ENCODE measurements around the gene FYN. TPM values are rescaled to one million over a fixed set of nuclear protein-coding genes. Genes with fewer than 3 reads are reported as not detected.

Gene FYN
- total RNA-seq, 2 donors from 2014 or later, result 55.5 to 72.5 TPM

DNA sequence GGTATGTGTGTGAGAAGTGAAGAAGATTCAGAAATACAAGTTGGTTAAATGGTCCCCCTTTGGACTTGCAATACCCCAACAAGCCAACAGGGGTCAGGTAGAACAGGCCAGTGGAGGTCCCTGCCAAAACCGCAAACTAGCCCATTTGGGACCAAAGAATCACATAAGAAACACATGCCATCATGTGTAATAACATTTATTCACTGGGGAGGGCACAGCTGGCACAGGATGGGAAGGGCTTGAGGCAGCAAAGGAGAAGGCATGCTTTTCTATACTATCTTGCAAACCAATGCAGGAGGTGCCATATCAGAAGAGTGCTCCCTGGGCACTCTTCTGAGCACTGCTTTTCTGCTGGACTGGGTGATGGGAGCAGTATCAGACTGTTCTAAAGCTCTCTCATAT is 151.5 kb downstream of the FYN start:
- peaks cover 7 to 15% of the 10 kb centered on the region in 2 donors for H3K4me1 ChIP-seq (ENCODE audit: control insufficient read depth in 1 of 2, low read depth in 2 of 2)
- no peak overlapping the region for H3K4me3 ChIP-seq
- DNase-seq (ENCODE audit: low spot score) (no peak), ATAC-seq (ENCODE audit: insufficient number of reproducible peaks, low FRiP score, low read depth) (no peak)
- no peak overlapping the region for H3K27ac ChIP-seq
- peak; percentile 50 for TF ChIP-seq CTCF (IDR thresholded peaks at IDR 0.05)
- H3K27me3 ChIP-seq (replicated peaks; ENCODE audit: insufficient read depth), result no peaks in the 10 kb centered on the region
- H3K36me3 ChIP-seq, result no peaks in the 10 kb centered on the region
- no peaks in the 10 kb centered on the region for H3K9me3 ChIP-seq

DNA sequence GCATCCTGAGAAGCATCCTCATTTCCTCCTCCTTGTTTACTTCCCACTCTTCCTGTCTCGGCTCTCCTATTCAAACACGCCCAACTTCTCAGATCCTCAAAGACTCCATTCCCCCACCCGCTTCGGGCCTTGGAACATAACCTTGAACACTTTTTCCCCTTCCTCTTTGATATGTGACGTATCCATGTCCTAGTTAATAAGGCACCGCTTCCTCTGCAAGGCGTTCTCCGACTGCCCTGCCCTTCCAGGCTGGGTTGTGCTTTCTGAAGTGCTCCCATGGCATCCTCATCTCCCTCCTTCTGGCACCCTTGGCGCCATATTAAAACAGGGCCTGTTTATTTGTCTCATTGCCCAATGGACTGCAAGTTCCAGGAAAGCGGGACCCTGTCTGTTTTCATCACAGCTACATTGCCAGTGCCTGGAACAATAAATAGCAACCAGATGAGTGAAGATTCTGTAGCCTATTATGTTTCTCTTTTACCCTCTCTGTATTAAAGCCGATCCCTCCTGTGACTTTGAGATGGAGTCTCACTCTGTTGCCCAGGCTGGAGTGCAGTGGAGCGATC is 152.2 kb downstream of the FYN start:
- H3K36me3 ChIP-seq, result no peaks in the 10 kb centered on the region
- H3K4me1 ChIP-seq (ENCODE audit: control insufficient read depth in 1 of 2, low read depth in 2 of 2), result peaks cover 7 to 15% of the 10 kb centered on the region in 2 donors
- no peak overlapping the region for H3K4me3 ChIP-seq
- ATAC-seq (ENCODE audit: insufficient number of reproducible peaks, low FRiP score, low read depth) (no peak), DNase-seq (ENCODE audit: low spot score) (no peak)
- no peak overlapping the region for H3K27ac ChIP-seq
- no peaks in the 10 kb centered on the region for H3K27me3 ChIP-seq (replicated peaks; ENCODE audit: insufficient read depth)
- TF ChIP-seq CTCF (IDR thresholded peaks at IDR 0.05), result no peak
- no peaks in the 10 kb centered on the region for H3K9me3 ChIP-seq

GRCh38 chr6:111718990-111719389 is 154.3 kb downstream of the FYN start:
- no peak for TF ChIP-seq CTCF (IDR thresholded peaks at IDR 0.05)
- no peak overlapping the region for H3K4me3 ChIP-seq
- no peaks in the 10 kb centered on the region for H3K27me3 ChIP-seq (replicated peaks; ENCODE audit: insufficient read depth)
- no peak overlapping the region for H3K27ac ChIP-seq
- no peak for DNase-seq (ENCODE audit: low spot score)
- H3K4me1 ChIP-seq (ENCODE audit: control insufficient read depth in 1 of 2, low read depth in 2 of 2), result no peaks in the 10 kb centered on the region
- H3K9me3 ChIP-seq, result no peaks in the 10 kb centered on the region
- ATAC-seq (ENCODE audit: insufficient number of reproducible peaks, low FRiP score, low read depth), result no peak
- no peaks in the 10 kb centered on the region for H3K36me3 ChIP-seq

DNA sequence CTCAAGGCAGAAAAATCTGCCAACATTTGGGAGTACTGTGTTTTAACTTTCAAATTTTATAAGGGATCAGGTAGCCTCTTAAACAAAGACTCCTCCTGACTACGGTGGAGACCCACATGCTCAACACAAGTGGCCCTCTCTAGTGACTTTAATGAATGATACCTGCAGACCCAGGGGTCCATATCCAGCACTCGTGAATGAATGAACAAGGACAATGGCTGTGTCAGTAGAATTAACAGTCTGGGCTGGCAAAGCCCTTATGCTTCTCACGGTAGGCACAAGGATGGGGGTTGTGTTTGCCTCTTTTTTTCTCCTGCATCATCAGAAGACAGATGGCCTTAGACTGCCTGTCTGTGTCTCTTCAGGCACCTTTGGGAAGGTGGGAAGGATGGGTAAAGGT is 154.9 kb downstream of the FYN start:
- TF ChIP-seq CTCF (IDR thresholded peaks at IDR 0.05), result no peak
- no peaks in the 10 kb centered on the region for H3K4me1 ChIP-seq (ENCODE audit: control insufficient read depth in 1 of 2, low read depth in 2 of 2)
- no peaks in the 10 kb centered on the region for H3K36me3 ChIP-seq
- H3K27me3 ChIP-seq (replicated peaks; ENCODE audit: insufficient read depth), result no peaks in the 10 kb centered on the region
- no peak overlapping the region for H3K4me3 ChIP-seq
- no peak overlapping the region for H3K27ac ChIP-seq
- no peak for ATAC-seq (ENCODE audit: insufficient number of reproducible peaks, low FRiP score, low read depth)
- no peaks in the 10 kb centered on the region for H3K9me3 ChIP-seq
- no peak for DNase-seq (ENCODE audit: low spot score)

DNA sequence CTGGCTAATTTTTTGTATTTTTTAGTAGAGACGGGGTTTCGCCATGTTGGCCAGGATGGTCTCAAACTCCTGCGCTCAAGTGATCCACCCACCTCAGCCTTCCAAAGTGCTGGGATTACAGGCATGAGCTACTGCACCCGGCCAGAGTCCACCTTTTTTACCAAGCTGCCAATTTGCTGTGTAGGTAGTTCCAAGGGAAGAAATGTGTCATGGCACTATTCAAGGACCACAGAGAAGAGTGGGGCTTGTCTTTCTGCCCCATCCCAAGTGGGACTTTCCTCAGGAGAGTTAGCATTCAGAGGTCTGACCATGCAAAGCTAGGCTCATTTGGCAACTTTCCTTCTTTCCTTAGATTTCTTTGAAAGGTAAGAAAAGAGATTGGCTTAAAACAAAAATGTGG is 155.6 kb downstream of the FYN start:
- Histone ChIP-seq H3K27ac (no peak overlapping the region), H3K36me3 (no peaks in the 10 kb centered on the region), H3K9me3 (no peaks in the 10 kb centered on the region), H3K4me3 (no peak overlapping the region), H3K27me3 (replicated peaks; ENCODE audit: insufficient read depth) (no peaks in the 10 kb centered on the region), H3K4me1 (ENCODE audit: control insufficient read depth in 1 of 2, low read depth in 2 of 2) (no peaks in the 10 kb centered on the region)
- no peak for DNase-seq (ENCODE audit: low spot score)
- TF ChIP-seq CTCF (IDR thresholded peaks at IDR 0.05), result no peak
- no peak for ATAC-seq (ENCODE audit: insufficient number of reproducible peaks, low FRiP score, low read depth)

All from thoracic aorta (tissue), 2 donors.